Keratinocyte (primary cell): ENCODE measurements around the gene ATP7A. TPM values are rescaled to one million over a fixed set of nuclear protein-coding genes. Genes with fewer than 3 reads are reported as not detected.

Experiments used
- DNase-seq: peaks from one replicate; pipeline ENCODE4 v3.0.0-alpha.2; 2011; ENCODE audit warnings: low read depth, missing footprints, low spot score
- FAIRE-seq: peaks from 2 replicates; lab custom pipeline; 2011; peaks lifted over from hg19 to GRCh38; lab: Jason Lieb, UNC
- H2AFZ ChIP-seq: 2 replicates; pipeline ENCODE4 v1.6.0; 2012; ENCODE audit warnings: low read length, control low read depth, inconsistent platforms; ENCODE audit not compliant: control insufficient read depth
- H3K27ac ChIP-seq: 2 replicates; pipeline ENCODE4 v1.5.1; 2011; ENCODE audit warnings: low read length; ENCODE audit not compliant: control insufficient read depth, insufficient read depth
- H3K27me3 ChIP-seq: 3 replicates; pipeline ENCODE4 v1.6.0; 2011; ENCODE audit warnings: low read length; ENCODE audit not compliant: control insufficient read depth, insufficient read depth; ENCODE audit errors: extremely low read depth
- H3K36me3 ChIP-seq, 2 experiments: 2 replicates in 1 of 2; 3 replicates in 1 of 2; pipeline ENCODE4 v1.5.1; 2011; ENCODE audit warnings: low read length in 2 of 2, mild to moderate bottlenecking in 1 of 2; ENCODE audit not compliant: control insufficient read depth in 2 of 2, insufficient read depth in 2 of 2; ENCODE audit errors: extremely low read depth in 1 of 2
- H3K4me1 ChIP-seq: 3 replicates; pipeline ENCODE4 v1.5.1; 2011; ENCODE audit warnings: low read length; ENCODE audit not compliant: control insufficient read depth, insufficient read depth; ENCODE audit errors: extremely low read depth
- H3K4me2 ChIP-seq: 3 replicates; pipeline ENCODE4 v1.6.0; 2011; ENCODE audit warnings: low read depth, low read length; ENCODE audit not compliant: control insufficient read depth, insufficient read depth; ENCODE audit errors: extremely low read depth
- H3K4me3 ChIP-seq, 3 experiments: fragments of 200-600 bp in 1 of 3; sonication (generic) in 1 of 3; 2 replicates in 2 of 3; 3 replicates in 1 of 3; pipeline ENCODE4 v1.5.1; 2011 to 2016; ENCODE audit warnings: low read length in 3 of 3, mild to moderate bottlenecking in 3 of 3, control low read depth in 2 of 3, inconsistent platforms in 1 of 3, low read depth in 1 of 3, mixed read lengths in 1 of 3, mixed run types in 1 of 3, moderate library complexity in 1 of 3; ENCODE audit not compliant: control insufficient read depth in 2 of 3, insufficient read depth in 2 of 3; ENCODE audit errors: extremely low read depth in 1 of 3
- H3K79me2 ChIP-seq: 2 replicates; pipeline ENCODE4 v1.6.0; 2012; ENCODE audit warnings: low read length; ENCODE audit not compliant: control insufficient read depth, insufficient read depth
- H3K9ac ChIP-seq: 3 replicates; pipeline ENCODE4 v1.6.0; 2011; ENCODE audit warnings: low read length; ENCODE audit not compliant: control insufficient read depth, insufficient read depth; ENCODE audit errors: extremely low read depth
- H3K9me1 ChIP-seq: 3 replicates; pipeline ENCODE4 v1.6.0; 2011; ENCODE audit warnings: low read length; ENCODE audit not compliant: control insufficient read depth, insufficient read depth; ENCODE audit errors: extremely low read depth
- H3K9me3 ChIP-seq: 2 replicates; pipeline ENCODE4 v1.5.1; 2012; ENCODE audit warnings: low read depth, low read length; ENCODE audit not compliant: control insufficient read depth
- H4K20me1 ChIP-seq: 3 replicates; pipeline ENCODE4 v1.6.0; 2011; ENCODE audit warnings: low read length; ENCODE audit not compliant: control insufficient read depth, insufficient read depth; ENCODE audit errors: extremely low read depth
- EZH2 ChIP-seq: IDR thresholded peaks from one replicate; pipeline ENCODE4 v1.6.1; 2012; ENCODE audit warnings: inconsistent platforms, mild to moderate bottlenecking, low read length, moderate library complexity
- dilution Hi-C: fragments of 300-500 bp; cut with MboI; formaldehyde crosslinking; loops from one replicate; pipeline ENCODE4 v1.7.0; 2020; ENCODE audit warnings: low sequenced_read_pairs; ENCODE audit not compliant: extremely low pct_ligation_motif_present
- polyA plus RNA-seq, 5 experiments: library from polyadenylated mRNA; depleted of rRNA in 3 of 5; stranded (reverse) in 3 of 5; stranded (forward) in 1 of 5; unstranded in 1 of 5; fragments of >200 nt; gene quantifications; 1 replicate in 1 of 5; 2 replicates in 3 of 5; 3 replicates in 1 of 5; pipeline versions ENCODE4 v1.2.1 to v1.2.3, GENCODE V29; 2011 to 2012; ENCODE audit warnings: missing spikeins in 2 of 5, low read depth in 1 of 5, low replicate concordance in 1 of 5
- TF ChIP-seq, protein P1 (sequence below), 3 experiments: IDR thresholded peaks in 1 of 3; conservative IDR thresholded peaks in 1 of 3; optimal IDR thresholded peaks in 1 of 3; 2 replicates in 2 of 3; 3 replicates in 1 of 3; pipeline versions ENCODE3 to v1.5.1; 2011; ENCODE audit warnings: low read length in 3 of 3, mild to moderate bottlenecking in 3 of 3, moderate library complexity in 2 of 3, control low read depth in 1 of 3, inconsistent platforms in 1 of 3; ENCODE audit not compliant: insufficient read depth in 2 of 3; ENCODE audit errors: extremely low read depth in 1 of 3

The ATP7A gene
- polyA plus RNA-seq, 1 donor (not counting 4 experiments of a cell fraction or from before 2014, with no cell fraction given) = 4.0 TPM

DNA sequence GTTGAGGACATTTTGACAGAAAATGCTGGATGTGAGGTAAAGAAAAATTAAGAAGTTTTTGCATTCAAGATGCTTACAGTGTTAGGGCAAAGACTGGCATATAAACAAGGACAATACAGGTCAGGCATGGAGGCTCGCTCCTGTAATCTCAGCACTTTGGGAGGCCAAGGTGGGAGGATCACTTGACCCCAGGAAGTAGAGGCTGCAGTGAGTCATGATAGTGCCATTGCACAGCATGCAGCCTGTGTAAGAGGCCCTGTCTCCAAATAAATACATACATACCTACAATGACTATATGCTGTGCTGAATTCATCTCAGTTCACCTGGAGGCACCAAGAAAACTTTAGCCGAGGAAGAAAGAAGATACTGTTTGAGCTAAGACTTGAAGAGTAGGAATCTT is 17.6 kb upstream of the ATP7A start:
- dilution Hi-C loops = no loop called here
- H3K4me2 ChIP-seq = no peak overlapping the region

DNA sequence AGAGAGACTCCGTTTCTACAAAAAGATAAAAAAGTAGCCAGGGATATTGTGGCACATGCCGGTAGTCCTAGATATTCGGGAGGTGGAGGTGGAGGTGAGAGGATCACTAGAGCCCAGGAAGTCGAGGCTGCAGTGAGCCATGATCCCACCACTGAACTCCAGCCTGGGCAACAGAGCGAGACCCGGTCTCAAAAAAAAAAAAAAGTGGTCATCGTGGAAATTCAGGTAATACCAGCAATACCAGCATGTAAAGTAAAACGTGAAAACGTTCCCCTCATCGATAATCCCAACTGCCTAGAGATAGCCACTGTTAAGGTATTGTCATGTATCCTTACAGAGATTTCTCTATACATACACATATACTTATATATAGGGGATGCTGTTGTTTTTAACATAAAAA is 16.8 kb upstream of the ATP7A start:
- Histone ChIP-seq H2AFZ (no peak overlapping the region), H3K9me3 (no peaks in the 10 kb centered on the region), H3K27me3 (no peaks in the 10 kb centered on the region), H3K4me2 (peak overlapping the region; percentile 73), H3K4me1 (no peaks in the 10 kb centered on the region), H3K9ac (no peak overlapping the region), H3K9me1 (no peaks in the 10 kb centered on the region), H3K4me3 (peak overlapping the region in 2 of 3 experiments; percentile 72 to 81), H3K79me2 (peaks cover 50% of the 10 kb centered on the region), H3K36me3 (no peaks in the 10 kb centered on the region), H4K20me1 (no peaks in the 10 kb centered on the region), H3K27ac (no peak overlapping the region)
- TF ChIP-seq EZH2 = no peak
- TF ChIP-seq, protein P1, sequence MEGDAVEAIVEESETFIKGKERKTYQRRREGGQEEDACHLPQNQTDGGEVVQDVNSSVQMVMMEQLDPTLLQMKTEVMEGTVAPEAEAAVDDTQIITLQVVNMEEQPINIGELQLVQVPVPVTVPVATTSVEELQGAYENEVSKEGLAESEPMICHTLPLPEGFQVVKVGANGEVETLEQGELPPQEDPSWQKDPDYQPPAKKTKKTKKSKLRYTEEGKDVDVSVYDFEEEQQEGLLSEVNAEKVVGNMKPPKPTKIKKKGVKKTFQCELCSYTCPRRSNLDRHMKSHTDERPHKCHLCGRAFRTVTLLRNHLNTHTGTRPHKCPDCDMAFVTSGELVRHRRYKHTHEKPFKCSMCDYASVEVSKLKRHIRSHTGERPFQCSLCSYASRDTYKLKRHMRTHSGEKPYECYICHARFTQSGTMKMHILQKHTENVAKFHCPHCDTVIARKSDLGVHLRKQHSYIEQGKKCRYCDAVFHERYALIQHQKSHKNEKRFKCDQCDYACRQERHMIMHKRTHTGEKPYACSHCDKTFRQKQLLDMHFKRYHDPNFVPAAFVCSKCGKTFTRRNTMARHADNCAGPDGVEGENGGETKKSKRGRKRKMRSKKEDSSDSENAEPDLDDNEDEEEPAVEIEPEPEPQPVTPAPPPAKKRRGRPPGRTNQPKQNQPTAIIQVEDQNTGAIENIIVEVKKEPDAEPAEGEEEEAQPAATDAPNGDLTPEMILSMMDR (optimal IDR thresholded peaks at IDR 0.05 in 1 of 3, IDR thresholded peaks at IDR 0.05 in 1 of 3, conservative IDR thresholded peaks at IDR 0.05 in 1 of 3; ENCODE audit: extremely low read depth in 1 of 3, insufficient read depth in 2 of 3, low read length in 3 of 3) = no peak
- dilution Hi-C loops = no loop called here
- DNase-seq (no peak), FAIRE-seq (no peak)

More for the DNA sequence above, 17.6 kb upstream of the ATP7A start:
- Histone ChIP-seq H3K4me3 (no peak overlapping the region), H3K27ac (no peak overlapping the region), H3K9me1 (no peaks in the 10 kb centered on the region), H3K9ac (no peak overlapping the region), H3K4me1 (no peaks in the 10 kb centered on the region), H2AFZ (no peak overlapping the region), H3K27me3 (no peaks in the 10 kb centered on the region), H4K20me1 (no peaks in the 10 kb centered on the region), H3K36me3 (no peaks in the 10 kb centered on the region), H3K79me2 (peaks cover 56% of the 10 kb centered on the region), H3K9me3 (no peaks in the 10 kb centered on the region)
- DNase-seq = no peak
- TF ChIP-seq, protein P1 (optimal IDR thresholded peaks at IDR 0.05 in 1 of 3, IDR thresholded peaks at IDR 0.05 in 1 of 3, conservative IDR thresholded peaks at IDR 0.05 in 1 of 3; ENCODE audit: extremely low read depth in 1 of 3, insufficient read depth in 2 of 3, low read length in 3 of 3) = no peak
- TF ChIP-seq EZH2 = no peak
- FAIRE-seq = no peak
